HEK293 (cell line): Measurements from ENCODE around the gene RBBP8NL.

ENCODE experiments used
- GLI4 ChIP-seq: fragments of 450-650 bp; formaldehyde crosslinking; IDR thresholded peaks from 2 replicates; pipeline ENCODE4 v1.5.1; 2016; ENCODE audit warnings: missing biosample characterization, missing genetic modification characterization
- GLIS2 ChIP-seq: fragments of 450-650 bp; formaldehyde crosslinking; IDR thresholded peaks from 2 replicates; pipeline ENCODE4 v1.5.1; 2016; ENCODE audit warnings: missing biosample characterization, missing genetic modification characterization
- KLF10 ChIP-seq: fragments of 450-650 bp; IDR thresholded peaks from 2 replicates; pipeline ENCODE4 v1.5.1; 2018; ENCODE audit warnings: missing biosample characterization, mild to moderate bottlenecking, missing genetic modification characterization
- KLF16 ChIP-seq: fragments of 450-650 bp; formaldehyde crosslinking; IDR thresholded peaks from 2 replicates; pipeline ENCODE4 v1.5.1; 2017; ENCODE audit warnings: missing biosample characterization, missing genetic modification characterization
- MYNN ChIP-seq: fragments of 450-650 bp; formaldehyde crosslinking; IDR thresholded peaks from 2 replicates; pipeline ENCODE4 v1.5.1; 2016; ENCODE audit warnings: missing biosample characterization, missing genetic modification characterization, borderline replicate concordance
- MZF1 ChIP-seq: fragments of 450-650 bp; formaldehyde crosslinking; IDR thresholded peaks from 2 replicates; pipeline ENCODE4 v1.5.1; 2017; ENCODE audit warnings: missing biosample characterization, missing genetic modification characterization, borderline replicate concordance
- OSR2 ChIP-seq: fragments of 450-650 bp; formaldehyde crosslinking; IDR thresholded peaks from 2 replicates; pipeline ENCODE4 v1.5.1; 2016; ENCODE audit warnings: missing biosample characterization, missing genetic modification characterization
- SCRT1 ChIP-seq: fragments of 450-650 bp; formaldehyde crosslinking; IDR thresholded peaks from 2 replicates; pipeline ENCODE4 v1.5.1; 2016; ENCODE audit warnings: missing biosample characterization, missing genetic modification characterization, borderline replicate concordance
- ZBTB17 ChIP-seq: fragments of 450-650 bp; formaldehyde crosslinking; IDR thresholded peaks from 2 replicates; pipeline ENCODE4 v1.5.1; 2016; ENCODE audit warnings: missing biosample characterization, missing genetic modification characterization
- ZEB2 ChIP-seq: fragments of 450-650 bp; formaldehyde crosslinking; IDR thresholded peaks from 2 replicates; pipeline ENCODE4 v1.5.1; 2016; ENCODE audit warnings: missing biosample characterization, missing genetic modification characterization
- ZFP37 ChIP-seq: fragments of 450-650 bp; formaldehyde crosslinking; IDR thresholded peaks from 2 replicates; pipeline ENCODE4 v1.5.1; 2016; ENCODE audit warnings: missing biosample characterization, missing genetic modification characterization
- ZNF140 ChIP-seq: fragments of 450-650 bp; formaldehyde crosslinking; IDR thresholded peaks from 2 replicates; pipeline ENCODE4 v1.5.1; 2016; ENCODE audit warnings: missing biosample characterization, missing genetic modification characterization
- ZNF157 ChIP-seq: fragments of 450-650 bp; formaldehyde crosslinking; IDR thresholded peaks from 2 replicates; pipeline ENCODE4 v1.5.1; 2016; ENCODE audit warnings: missing biosample characterization, missing genetic modification characterization
- ZNF23 ChIP-seq: fragments of 450-650 bp; formaldehyde crosslinking; IDR thresholded peaks from 2 replicates; pipeline ENCODE4 v1.5.1; 2016; ENCODE audit warnings: missing biosample characterization, missing genetic modification characterization, borderline replicate concordance
- ZNF24 ChIP-seq: fragments of 450-650 bp; formaldehyde crosslinking; IDR thresholded peaks from 2 replicates; pipeline ENCODE4 v1.5.1; 2016; ENCODE audit warnings: missing biosample characterization, missing genetic modification characterization
- ZNF311 ChIP-seq: fragments of 450-650 bp; formaldehyde crosslinking; IDR thresholded peaks from 2 replicates; pipeline ENCODE4 v1.5.1; 2017; ENCODE audit warnings: missing biosample characterization, missing genetic modification characterization, borderline replicate concordance
- ZNF335 ChIP-seq: fragments of 450-650 bp; formaldehyde crosslinking; conservative IDR thresholded peaks from 2 replicates; pipeline ENCODE4 v1.5.1; 2016; ENCODE audit warnings: missing biosample characterization, missing genetic modification characterization
- ZNF37A ChIP-seq: fragments of 450-650 bp; IDR thresholded peaks from 2 replicates; pipeline ENCODE4 v1.5.1; 2018; ENCODE audit warnings: missing biosample characterization, missing genetic modification characterization
- ZNF521 ChIP-seq: fragments of 450-650 bp; formaldehyde crosslinking; IDR thresholded peaks from 2 replicates; pipeline ENCODE4 v1.5.1; 2017; ENCODE audit warnings: missing biosample characterization, mild to moderate bottlenecking, missing genetic modification characterization
- ZNF768 ChIP-seq: fragments of 450-650 bp; formaldehyde crosslinking; IDR thresholded peaks from 2 replicates; pipeline ENCODE4 v1.5.1; 2018; ENCODE audit warnings: missing biosample characterization, mild to moderate bottlenecking, missing genetic modification characterization
- ZNF776 ChIP-seq: fragments of 450-650 bp; formaldehyde crosslinking; IDR thresholded peaks from 2 replicates; pipeline ENCODE4 v1.5.0; 2017; ENCODE audit warnings: missing biosample characterization, missing genetic modification characterization, borderline replicate concordance
- ZSCAN30 ChIP-seq: fragments of 450-650 bp; IDR thresholded peaks from 2 replicates; pipeline ENCODE4 v1.5.1; 2018; ENCODE audit warnings: missing biosample characterization, mild to moderate bottlenecking, missing genetic modification characterization, moderate library complexity
- TF ChIP-seq, protein P1 (sequence below): fragments of 450-650 bp; IDR thresholded peaks from 2 replicates; pipeline ENCODE4 v1.5.1; 2018; ENCODE audit warnings: missing biosample characterization, mild to moderate bottlenecking, missing genetic modification characterization
- TF ChIP-seq, protein P2 (sequence below): fragments of 450-650 bp; formaldehyde crosslinking; conservative IDR thresholded peaks from 2 replicates; pipeline ENCODE4 v1.5.1; 2016; ENCODE audit warnings: low read depth, missing biosample characterization, missing genetic modification characterization
- TF ChIP-seq, protein P3 (sequence below): fragments of 450-650 bp; formaldehyde crosslinking; IDR thresholded peaks from 2 replicates; pipeline ENCODE4 v1.5.1; 2016; ENCODE audit warnings: missing biosample characterization, missing genetic modification characterization
- TF ChIP-seq, protein P4 (sequence below): fragments of 450-650 bp; formaldehyde crosslinking; IDR thresholded peaks from 2 replicates; pipeline ENCODE4 v1.5.1; 2017; ENCODE audit warnings: missing biosample characterization, mild to moderate bottlenecking, missing genetic modification characterization, moderate library complexity
- TF ChIP-seq, protein P5 (sequence below): fragments of 450-650 bp; formaldehyde crosslinking; IDR thresholded peaks from 2 replicates; pipeline ENCODE4 v1.5.1; 2016; ENCODE audit warnings: missing biosample characterization, missing genetic modification characterization
- TF ChIP-seq, protein P6 (sequence below): fragments of 450-650 bp; formaldehyde crosslinking; IDR thresholded peaks from 2 replicates; pipeline ENCODE4 v1.5.1; 2016; ENCODE audit warnings: missing biosample characterization, missing genetic modification characterization

RBBP8NL gene

DNA sequence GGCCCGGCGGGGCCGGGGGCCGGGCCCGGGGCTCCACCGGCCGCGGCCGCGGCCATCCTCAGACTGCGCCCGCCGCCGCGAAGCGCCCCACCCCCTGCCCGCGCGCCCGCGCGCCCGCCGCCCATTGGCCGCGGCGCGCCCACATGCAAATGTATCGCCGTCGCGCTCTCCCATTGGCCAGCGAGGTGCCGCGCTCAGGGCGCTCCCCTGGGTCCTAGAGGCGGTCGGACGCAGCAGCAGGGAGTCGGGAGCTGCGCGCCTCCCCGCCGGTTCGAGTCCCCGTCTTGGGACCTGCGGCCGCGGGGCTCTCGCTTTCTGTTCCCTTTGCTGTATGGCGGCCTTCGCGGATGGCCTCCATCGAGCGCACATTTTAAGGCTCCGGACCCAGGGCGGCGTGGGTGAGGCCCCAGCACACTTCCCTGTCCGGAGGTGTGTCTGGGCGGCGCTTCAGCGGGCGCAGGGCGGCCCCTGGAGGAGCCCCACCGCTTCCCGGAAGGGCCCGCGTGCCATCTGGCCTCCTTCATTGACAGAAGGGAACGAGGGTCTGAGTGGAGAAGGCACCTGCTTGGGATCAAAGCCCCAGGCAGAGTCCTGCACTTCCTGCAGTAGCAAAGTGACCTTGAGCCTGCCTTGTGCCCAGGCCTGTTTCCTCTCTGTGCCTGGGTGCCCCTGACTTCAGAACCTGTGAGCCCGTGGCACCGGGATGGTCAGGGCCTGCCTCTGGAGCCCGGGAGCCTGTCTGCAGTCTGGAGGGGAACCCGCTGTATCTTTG is 19.9 kb downstream of the RBBP8NL start, which contains the start of gene CABLES2 (continued):
- TF ChIP-seq, protein P1, sequence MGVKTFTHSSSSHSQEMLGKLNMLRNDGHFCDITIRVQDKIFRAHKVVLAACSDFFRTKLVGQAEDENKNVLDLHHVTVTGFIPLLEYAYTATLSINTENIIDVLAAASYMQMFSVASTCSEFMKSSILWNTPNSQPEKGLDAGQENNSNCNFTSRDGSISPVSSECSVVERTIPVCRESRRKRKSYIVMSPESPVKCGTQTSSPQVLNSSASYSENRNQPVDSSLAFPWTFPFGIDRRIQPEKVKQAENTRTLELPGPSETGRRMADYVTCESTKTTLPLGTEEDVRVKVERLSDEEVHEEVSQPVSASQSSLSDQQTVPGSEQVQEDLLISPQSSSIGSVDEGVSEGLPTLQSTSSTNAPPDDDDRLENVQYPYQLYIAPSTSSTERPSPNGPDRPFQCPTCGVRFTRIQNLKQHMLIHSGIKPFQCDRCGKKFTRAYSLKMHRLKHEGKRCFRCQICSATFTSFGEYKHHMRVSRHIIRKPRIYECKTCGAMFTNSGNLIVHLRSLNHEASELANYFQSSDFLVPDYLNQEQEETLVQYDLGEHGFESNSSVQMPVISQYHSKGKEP (tag by site-specific recombination): peak; percentile 70
- TF ChIP-seq KLF16 (peak; percentile 97), ZNF157 (no peak), ZNF23 (tag by site-specific recombination) (no peak), ZNF140 (tag by site-specific recombination) (no peak), SCRT1 (no peak), GLI4 (tag by site-specific recombination) (no peak), MZF1 (tag by site-specific recombination) (no peak; the same call in 1 of the 2 replicates), ZNF311 (tag by site-specific recombination) (no peak), OSR2 (peak; percentile 26; the same call in 1 of the 2 replicates), KLF10 (tag by site-specific recombination) (peak; percentile 97), ZSCAN30 (tag by site-specific recombination) (peak; percentile 88), GLIS2 (tag by site-specific recombination) (peak; percentile 89), ZFP37 (tag by site-specific recombination) (peak; percentile 78; the same call in 1 of the 2 replicates), ZNF24 (peak; percentile 79; the same call in 1 of the 2 replicates), ZBTB17 (tag by site-specific recombination) (peak; percentile 81), ZNF776 (no peak), ZEB2 (tag by site-specific recombination) (peak; percentile 86), ZNF335 (tag by site-specific recombination) (peak; percentile 93), ZNF521 (tag by site-specific recombination) (no peak), MYNN (tag by site-specific recombination) (no peak), ZNF37A (tag by site-specific recombination) (0 out of 2 replicates have a peak, but pooled peaks have one; percentile 55), ZNF768 (tag by site-specific recombination) (no peak)
- TF ChIP-seq, protein P2, sequence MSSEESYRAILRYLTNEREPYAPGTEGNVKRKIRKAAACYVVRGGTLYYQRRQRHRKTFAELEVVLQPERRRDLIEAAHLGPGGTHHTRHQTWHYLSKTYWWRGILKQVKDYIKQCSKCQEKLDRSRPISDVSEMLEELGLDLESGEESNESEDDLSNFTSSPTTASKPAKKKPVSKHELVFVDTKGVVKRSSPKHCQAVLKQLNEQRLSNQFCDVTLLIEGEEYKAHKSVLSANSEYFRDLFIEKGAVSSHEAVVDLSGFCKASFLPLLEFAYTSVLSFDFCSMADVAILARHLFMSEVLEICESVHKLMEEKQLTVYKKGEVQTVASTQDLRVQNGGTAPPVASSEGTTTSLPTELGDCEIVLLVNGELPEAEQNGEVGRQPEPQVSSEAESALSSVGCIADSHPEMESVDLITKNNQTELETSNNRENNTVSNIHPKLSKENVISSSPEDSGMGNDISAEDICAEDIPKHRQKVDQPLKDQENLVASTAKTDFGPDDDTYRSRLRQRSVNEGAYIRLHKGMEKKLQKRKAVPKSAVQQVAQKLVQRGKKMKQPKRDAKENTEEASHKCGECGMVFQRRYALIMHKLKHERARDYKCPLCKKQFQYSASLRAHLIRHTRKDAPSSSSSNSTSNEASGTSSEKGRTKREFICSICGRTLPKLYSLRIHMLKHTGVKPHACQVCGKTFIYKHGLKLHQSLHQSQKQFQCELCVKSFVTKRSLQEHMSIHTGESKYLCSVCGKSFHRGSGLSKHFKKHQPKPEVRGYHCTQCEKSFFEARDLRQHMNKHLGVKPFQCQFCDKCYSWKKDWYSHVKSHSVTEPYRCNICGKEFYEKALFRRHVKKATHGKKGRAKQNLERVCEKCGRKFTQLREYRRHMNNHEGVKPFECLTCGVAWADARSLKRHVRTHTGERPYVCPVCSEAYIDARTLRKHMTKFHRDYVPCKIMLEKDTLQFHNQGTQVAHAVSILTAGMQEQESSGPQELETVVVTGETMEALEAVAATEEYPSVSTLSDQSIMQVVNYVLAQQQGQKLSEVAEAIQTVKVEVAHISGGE (tag by site-specific recombination): peak; percentile 70
- TF ChIP-seq, protein P3, sequence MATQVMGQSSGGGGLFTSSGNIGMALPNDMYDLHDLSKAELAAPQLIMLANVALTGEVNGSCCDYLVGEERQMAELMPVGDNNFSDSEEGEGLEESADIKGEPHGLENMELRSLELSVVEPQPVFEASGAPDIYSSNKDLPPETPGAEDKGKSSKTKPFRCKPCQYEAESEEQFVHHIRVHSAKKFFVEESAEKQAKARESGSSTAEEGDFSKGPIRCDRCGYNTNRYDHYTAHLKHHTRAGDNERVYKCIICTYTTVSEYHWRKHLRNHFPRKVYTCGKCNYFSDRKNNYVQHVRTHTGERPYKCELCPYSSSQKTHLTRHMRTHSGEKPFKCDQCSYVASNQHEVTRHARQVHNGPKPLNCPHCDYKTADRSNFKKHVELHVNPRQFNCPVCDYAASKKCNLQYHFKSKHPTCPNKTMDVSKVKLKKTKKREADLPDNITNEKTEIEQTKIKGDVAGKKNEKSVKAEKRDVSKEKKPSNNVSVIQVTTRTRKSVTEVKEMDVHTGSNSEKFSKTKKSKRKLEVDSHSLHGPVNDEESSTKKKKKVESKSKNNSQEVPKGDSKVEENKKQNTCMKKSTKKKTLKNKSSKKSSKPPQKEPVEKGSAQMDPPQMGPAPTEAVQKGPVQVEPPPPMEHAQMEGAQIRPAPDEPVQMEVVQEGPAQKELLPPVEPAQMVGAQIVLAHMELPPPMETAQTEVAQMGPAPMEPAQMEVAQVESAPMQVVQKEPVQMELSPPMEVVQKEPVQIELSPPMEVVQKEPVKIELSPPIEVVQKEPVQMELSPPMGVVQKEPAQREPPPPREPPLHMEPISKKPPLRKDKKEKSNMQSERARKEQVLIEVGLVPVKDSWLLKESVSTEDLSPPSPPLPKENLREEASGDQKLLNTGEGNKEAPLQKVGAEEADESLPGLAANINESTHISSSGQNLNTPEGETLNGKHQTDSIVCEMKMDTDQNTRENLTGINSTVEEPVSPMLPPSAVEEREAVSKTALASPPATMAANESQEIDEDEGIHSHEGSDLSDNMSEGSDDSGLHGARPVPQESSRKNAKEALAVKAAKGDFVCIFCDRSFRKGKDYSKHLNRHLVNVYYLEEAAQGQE (tag by site-specific recombination): no peak
- TF ChIP-seq, protein P4, sequence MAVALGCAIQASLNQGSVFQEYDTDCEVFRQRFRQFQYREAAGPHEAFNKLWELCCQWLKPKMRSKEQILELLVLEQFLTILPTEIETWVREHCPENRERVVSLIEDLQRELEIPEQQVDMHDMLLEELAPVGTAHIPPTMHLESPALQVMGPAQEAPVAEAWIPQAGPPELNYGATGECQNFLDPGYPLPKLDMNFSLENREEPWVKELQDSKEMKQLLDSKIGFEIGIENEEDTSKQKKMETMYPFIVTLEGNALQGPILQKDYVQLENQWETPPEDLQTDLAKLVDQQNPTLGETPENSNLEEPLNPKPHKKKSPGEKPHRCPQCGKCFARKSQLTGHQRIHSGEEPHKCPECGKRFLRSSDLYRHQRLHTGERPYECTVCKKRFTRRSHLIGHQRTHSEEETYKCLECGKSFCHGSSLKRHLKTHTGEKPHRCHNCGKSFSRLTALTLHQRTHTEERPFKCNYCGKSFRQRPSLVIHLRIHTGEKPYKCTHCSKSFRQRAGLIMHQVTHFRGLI: peak; percentile 61; the same call in 1 of the 2 replicates
- TF ChIP-seq, protein P5, sequence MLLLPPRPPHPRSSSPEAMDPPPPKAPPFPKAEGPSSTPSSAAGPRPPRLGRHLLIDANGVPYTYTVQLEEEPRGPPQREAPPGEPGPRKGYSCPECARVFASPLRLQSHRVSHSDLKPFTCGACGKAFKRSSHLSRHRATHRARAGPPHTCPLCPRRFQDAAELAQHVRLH (tag by site-specific recombination): peak; percentile 88
- TF ChIP-seq, protein P6, sequence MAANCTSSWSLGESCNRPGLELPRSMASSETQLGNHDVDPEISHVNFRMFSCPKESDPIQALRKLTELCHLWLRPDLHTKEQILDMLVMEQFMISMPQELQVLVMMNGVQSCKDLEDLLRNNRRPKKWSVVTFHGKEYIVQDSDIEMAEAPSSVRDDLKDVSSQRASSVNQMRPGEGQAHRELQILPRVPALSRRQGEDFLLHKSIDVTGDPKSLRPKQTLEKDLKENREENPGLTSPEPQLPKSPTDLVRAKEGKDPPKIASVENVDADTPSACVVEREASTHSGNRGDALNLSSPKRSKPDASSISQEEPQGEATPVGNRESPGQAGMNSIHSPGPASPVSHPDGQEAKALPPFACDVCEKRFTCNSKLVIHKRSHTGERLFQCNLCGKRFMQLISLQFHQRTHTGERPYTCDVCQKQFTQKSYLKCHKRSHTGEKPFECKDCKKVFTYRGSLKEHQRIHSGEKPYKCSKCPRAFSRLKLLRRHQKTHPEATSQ (tag by site-specific recombination): peak; percentile 90
